ENCODE data around the gene FBXO10.

GRCh38 chr9:37602817-37603216 is 26.6 kb upstream of the FBXO10 start:
- TF ChIP-seq CTCF (IDR thresholded peaks at IDR 0.05; ENCODE audit: low read depth, low read length) (no peak), MYC (IDR thresholded peaks at IDR 0.05; ENCODE audit: low read depth, low read length) (no peak), POLR2A (IDR thresholded peaks at IDR 0.05; ENCODE audit: extremely low read depth, insufficient read length) (no peak), MAX (IDR thresholded peaks at IDR 0.05; ENCODE audit: low read depth, low read length) (no peak)

All from NB4 (cell line).